ENCODE data around the gene KCTD15. TPM values are rescaled to one million over a fixed set of nuclear protein-coding genes. Genes with fewer than 3 reads are reported as not detected.

Gene KCTD15
- polyA plus RNA-seq, 3 donors = 1.6 to 43.2 (median 2.1) TPM

DNA sequence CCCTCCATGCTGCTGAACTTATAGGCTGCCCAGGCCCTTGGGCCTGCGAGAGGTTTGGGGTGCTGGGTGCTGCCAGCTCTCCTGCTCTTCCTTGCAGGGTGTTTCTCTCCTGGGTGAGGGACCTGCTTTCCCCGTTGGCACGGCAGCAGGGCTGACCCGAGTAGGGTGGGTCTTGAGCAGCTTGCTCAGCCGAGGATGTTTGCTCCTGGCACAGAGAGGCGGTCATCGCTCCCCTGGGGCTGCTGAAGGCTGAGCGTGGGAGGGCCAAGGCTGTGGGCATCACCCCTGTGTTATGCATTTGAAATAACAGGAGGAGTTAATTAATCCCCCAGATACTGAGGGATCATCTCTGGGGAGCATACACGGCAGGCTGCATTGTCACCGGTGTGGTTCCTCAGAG, 5.3 kb downstream of the KCTD15 start:
- no peak for TF ChIP-seq CTCF (IDR thresholded peaks at IDR 0.05)
- DNase-seq = no peak

DNA sequence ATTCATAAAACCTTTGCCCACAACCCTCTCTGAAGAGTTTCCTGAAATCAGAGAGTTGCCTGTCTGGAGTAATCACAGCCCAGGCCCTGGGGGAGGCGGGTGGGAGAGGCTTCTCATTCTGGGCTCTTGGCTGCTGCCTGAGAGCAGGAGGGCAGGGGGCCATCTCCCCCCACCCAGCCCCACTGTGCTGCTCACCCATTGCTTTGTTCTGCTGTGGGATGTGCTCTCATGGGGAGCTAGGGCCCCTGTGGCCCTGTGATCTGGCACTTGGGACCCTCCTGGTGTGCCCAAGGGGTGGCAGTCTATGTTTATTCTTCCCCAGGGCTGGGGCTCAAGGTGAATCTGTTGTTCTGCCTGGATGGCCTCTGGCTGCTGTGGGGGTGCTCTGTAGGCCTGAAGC, 6.1 kb downstream of the KCTD15 start:
- H3K4me1 ChIP-seq (ENCODE audit: control insufficient read depth in 1 of 2, insufficient read depth in 2 of 2, low read length in 2 of 2) = peaks cover 6 to 9% of the 10 kb centered on the region in 2 donors
- H4K20me1 ChIP-seq (ENCODE audit: insufficient read depth, low read length) = no peaks in the 10 kb centered on the region
- no peaks in the 10 kb centered on the region for H3K27me3 ChIP-seq (ENCODE audit: control insufficient read depth in 2 of 2, insufficient read depth in 2 of 2, low read length in 2 of 2)
- intact Hi-C loops (cut with micrococcal nuclease) = no loop called here
- Mint-ChIP-seq H3K27ac (peak overlapping the region in 1 of 7 donors; percentile 10), H3K4me1 (peaks cover 13% of the 10 kb centered on the region), H3K9me3 (no peaks in the 10 kb centered on the region), H3K36me3 (peaks cover 67 to 86% of the 10 kb centered on the region in 2 donors), H3K27me3 (ENCODE audit: low read depth in 3 of 3) (peaks cover 0 to 11% (median 5%) of the 10 kb centered on the region in 3 donors), H3K4me3 (no peak overlapping the region)
- H3K9me3 ChIP-seq (replicated peaks in 1 of 2; ENCODE audit: control insufficient read depth in 1 of 2, insufficient read depth in 1 of 2, low read length in 2 of 2) = no peaks in the 10 kb centered on the region
- peaks cover 62 to 86% of the 10 kb centered on the region in 2 donors for H3K36me3 ChIP-seq (replicated peaks in 1 of 2; ENCODE audit: control insufficient read depth in 1 of 2, insufficient read depth in 2 of 2, low read length in 2 of 2)
- H3K79me2 ChIP-seq (ENCODE audit: insufficient read depth, low read length) = no peaks in the 10 kb centered on the region
- no peak overlapping the region for H3K27ac ChIP-seq (ENCODE audit: low read depth in 1 of 2, low read length in 2 of 2)
- no peak overlapping the region for H3K4me3 ChIP-seq (replicated peaks in 1 of 3; ENCODE audit: low read depth in 2 of 3, low read length in 3 of 3)
- no peak overlapping the region for H2AFZ ChIP-seq (ENCODE audit: insufficient read depth, low read depth, low read length, poor library complexity, severe bottlenecking)
- 88% methylated on average over 1 of the region's 1 CpG for WGBS (ENCODE audit: insufficient coverage)
- no peak overlapping the region for H3K9ac ChIP-seq (ENCODE audit: insufficient read depth, low read length, poor library complexity, severe bottlenecking)
- no peak for TF ChIP-seq CTCF (IDR thresholded peaks at IDR 0.05)
- H3K4me2 ChIP-seq (replicated peaks; ENCODE audit: extremely low read depth, low read length, poor library complexity, severe bottlenecking) = no peak overlapping the region
- no peak for DNase-seq

More for the DNA sequence above, 5.3 kb downstream of the KCTD15 start:
- 99% methylated on average over 10 of the region's 10 CpGs for WGBS (ENCODE audit: insufficient coverage)
- Mint-ChIP-seq H3K4me1 (peaks cover 13% of the 10 kb centered on the region), H3K4me3 (no peak overlapping the region), H3K27me3 (ENCODE audit: low read depth in 3 of 3) (peaks cover 0 to 11% (median 5%) of the 10 kb centered on the region in 3 donors), H3K36me3 (peaks cover 65 to 78% of the 10 kb centered on the region in 2 donors), H3K27ac (peak overlapping the region in 3 of 7 donors; percentile 26 to 68 (median 32)), H3K9me3 (no peaks in the 10 kb centered on the region)
- intact Hi-C loops (cut with micrococcal nuclease) = no loop called here
- Histone ChIP-seq H3K4me1 (ENCODE audit: control insufficient read depth in 1 of 2, insufficient read depth in 2 of 2, low read length in 2 of 2) (peaks cover 9 to 10% of the 10 kb centered on the region in 2 donors), H3K9me3 (replicated peaks in 1 of 2; ENCODE audit: control insufficient read depth in 1 of 2, insufficient read depth in 1 of 2, low read length in 2 of 2) (no peaks in the 10 kb centered on the region), H3K4me2 (replicated peaks; ENCODE audit: extremely low read depth, low read length, poor library complexity, severe bottlenecking) (no peak overlapping the region), H4K20me1 (ENCODE audit: insufficient read depth, low read length) (no peaks in the 10 kb centered on the region), H2AFZ (ENCODE audit: insufficient read depth, low read depth, low read length, poor library complexity, severe bottlenecking) (no peak overlapping the region), H3K36me3 (replicated peaks in 1 of 2; ENCODE audit: control insufficient read depth in 1 of 2, insufficient read depth in 2 of 2, low read length in 2 of 2) (peaks cover 60 to 78% of the 10 kb centered on the region in 2 donors), H3K27me3 (ENCODE audit: control insufficient read depth in 2 of 2, insufficient read depth in 2 of 2, low read length in 2 of 2) (no peaks in the 10 kb centered on the region), H3K27ac (ENCODE audit: low read depth in 1 of 2, low read length in 2 of 2) (no peak overlapping the region), H3K79me2 (ENCODE audit: insufficient read depth, low read length) (no peaks in the 10 kb centered on the region), H3K9ac (ENCODE audit: insufficient read depth, low read length, poor library complexity, severe bottlenecking) (no peak overlapping the region), H3K4me3 (replicated peaks in 1 of 3; ENCODE audit: low read depth in 2 of 3, low read length in 3 of 3) (no peak overlapping the region)
